CD4-positive, alpha-beta T cell treated with Interleukin-1 beta for 1 hour (primary cell): Measurements from ENCODE around the gene NRARP.

Experiments
- DNase-seq, 2 donors: peaks; one replicate each; pipeline ENCODE4 v3.0.0-alpha.2; 2020 to 2022

The NRARP gene

GRCh38 chr9:137296670-137297664 is 5.1 kb downstream of the NRARP start:
- no peak for DNase-seq

- no peak for DNase-seq
Measured at GRCh38 chr9:137295849-137296669, 6.0 kb downstream of the NRARP start.

GRCh38 chr9:137295238-137295811 is 6.7 kb downstream of the NRARP start:
- peak; percentile 48 to 51 for DNase-seq

- no peak for DNase-seq
Measured at GRCh38 chr9:137294681-137295237, 7.3 kb downstream of the NRARP start.

- peak; percentile 31 for DNase-seq
Measured at GRCh38 chr9:137294091-137294680, 7.9 kb downstream of the NRARP start.

- DNase-seq, result no peak
Measured at GRCh38 chr9:137293482-137294090, 8.5 kb downstream of the NRARP start.

- no peak for DNase-seq
Measured at GRCh38 chr9:137293094-137293481, 9.0 kb downstream of the NRARP start.

GRCh38 chr9:137286975-137287383 is 15.1 kb downstream of the NRARP start:
- DNase-seq, result peak; percentile 17 to 35

- DNase-seq, result no peak
Measured at GRCh38 chr9:137281345-137282116, 20.5 kb downstream of the NRARP start.

- peak; percentile 22 to 27 for DNase-seq
Measured at GRCh38 chr9:137280474-137281344, 21.4 kb downstream of the NRARP start.

- DNase-seq, result no peak
Measured at GRCh38 chr9:137279741-137280473, 22.2 kb downstream of the NRARP start.

- DNase-seq, result no peak
Measured at GRCh38 chr9:137278721-137279711, 23.1 kb downstream of the NRARP start.

GRCh38 chr9:137278061-137278701 is 23.9 kb downstream of the NRARP start:
- peak in 1 of 2 donors; percentile 19 for DNase-seq

- DNase-seq, result peak; percentile 17 to 70
Measured at GRCh38 chr9:137277329-137278041, 24.6 kb downstream of the NRARP start, which contains the start of gene TOR4A. TSS of gene TOR4A (plus strand) at chr9:137277726. CDS start at chr9:137278690, 964 bp downstream.

GRCh38 chr9:137276473-137277328 is 25.4 kb downstream of the NRARP start:
- peak in 1 of 2 donors; percentile 11 for DNase-seq
